ENCODE measurements around the gene UBA1. TPM values are rescaled to one million over a fixed set of nuclear protein-coding genes. Genes with fewer than 3 reads are reported as not detected.

UBA1 gene
- total and polyA plus RNA-seq, 2 of the 13 experiments (the other 11 are each of a cell fraction or from before 2014, with no cell fraction given): 93.3 to 129 TPM

DNA sequence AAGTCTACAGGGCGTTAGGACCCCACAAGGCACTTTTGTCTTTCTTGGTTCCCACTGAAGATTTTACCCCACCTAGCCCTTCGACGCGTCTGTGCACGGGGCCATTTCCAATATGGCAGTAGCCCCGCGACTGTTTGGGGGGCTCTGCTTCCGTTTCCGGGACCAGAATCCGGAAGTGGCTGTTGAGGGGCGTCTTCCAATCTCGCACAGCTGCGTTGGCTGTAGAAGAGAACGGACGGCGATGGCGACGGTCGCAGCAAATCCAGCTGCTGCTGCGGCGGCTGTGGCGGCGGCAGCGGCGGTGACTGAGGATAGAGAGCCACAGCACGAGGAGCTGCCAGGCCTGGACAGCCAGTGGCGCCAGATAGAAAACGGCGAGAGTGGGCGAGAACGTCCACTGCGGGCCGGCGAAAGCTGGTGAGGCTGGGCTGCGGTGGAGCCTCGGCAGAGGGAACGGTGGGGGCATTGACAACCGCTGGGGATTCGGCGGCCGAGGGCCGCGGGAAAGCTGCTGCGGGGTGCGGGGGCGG, 39.2 kb downstream of the UBA1 start, which contains the start of gene USP11 (continued):
- TF ChIP-seq MED13 (CRISPR knock-in tag; IDR thresholded peaks at IDR 0.05) (no peak), KAT8 (CRISPR knock-in tag; IDR thresholded peaks at IDR 0.05) (peak; percentile 83), MYNN (CRISPR knock-in tag; IDR thresholded peaks at IDR 0.05; ENCODE audit: low read depth) (no peak), KLF6 (CRISPR knock-in tag; IDR thresholded peaks at IDR 0.05) (no peak), ZNF143 (CRISPR knock-in tag; IDR thresholded peaks at IDR 0.05) (0 out of 2 replicates have a peak, but pooled peaks have one; percentile 15), ARHGAP35 (CRISPR knock-in tag; IDR thresholded peaks at IDR 0.05; ENCODE audit: borderline replicate concordance) (no peak), ASH2L (IDR thresholded peaks at IDR 0.05; ENCODE audit: insufficient read length, low read depth, low read length) (peak; percentile 49), TEF (CRISPR knock-in tag; IDR thresholded peaks at IDR 0.05) (no peak), SP2 (CRISPR knock-in tag; IDR thresholded peaks at IDR 0.05) (peak; percentile 24; the same call in 1 of the 2 replicates), FOXA3 (CRISPR knock-in tag; IDR thresholded peaks at IDR 0.05) (no peak), SALL1 (CRISPR knock-in tag; IDR thresholded peaks at IDR 0.05) (peak; percentile 49), BORCS8-MEF2B (CRISPR knock-in tag; IDR thresholded peaks at IDR 0.05) (no peak; the same call in 1 of the 2 replicates), ATF1 (CRISPR knock-in tag; IDR thresholded peaks at IDR 0.05) (no peak), MXD1 (CRISPR knock-in tag; IDR thresholded peaks at IDR 0.05) (0 out of 2 replicates have a peak, but pooled peaks have one; percentile 31), ZNF496 (CRISPR knock-in tag; IDR thresholded peaks at IDR 0.05; ENCODE audit: insufficient replicate concordance) (no peak), KDM5B (CRISPR knock-in tag; IDR thresholded peaks at IDR 0.05; ENCODE audit: borderline replicate concordance) (peak; percentile 48; the same call in 1 of the 2 replicates), KLF16 (CRISPR knock-in tag; IDR thresholded peaks at IDR 0.05) (no peak), RNF2 (conservative IDR thresholded peaks at IDR 0.05; ENCODE audit: low read depth) (0 out of 2 replicates have a peak, but pooled peaks have one; percentile 15), ZNF432 (CRISPR knock-in tag; IDR thresholded peaks at IDR 0.05; ENCODE audit: borderline replicate concordance) (no peak)
- TF ChIP-seq, protein P1, sequence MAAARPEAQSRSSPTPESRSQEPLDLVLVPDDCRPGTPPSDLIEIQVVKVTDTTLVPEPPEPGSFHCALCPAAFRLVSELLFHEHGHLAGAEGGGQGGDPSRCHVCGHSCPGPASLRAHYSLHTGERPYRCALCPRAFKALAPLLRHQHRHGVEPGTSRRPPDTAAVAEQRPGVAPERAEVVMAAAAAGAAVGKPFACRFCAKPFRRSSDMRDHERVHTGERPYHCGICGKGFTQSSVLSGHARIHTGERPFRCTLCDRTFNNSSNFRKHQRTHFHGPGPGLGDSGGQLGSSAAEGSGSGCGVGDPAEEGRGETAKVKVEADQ (CRISPR knock-in tag; IDR thresholded peaks at IDR 0.05; ENCODE audit: borderline replicate concordance): no peak
- TF ChIP-seq, protein P2, sequence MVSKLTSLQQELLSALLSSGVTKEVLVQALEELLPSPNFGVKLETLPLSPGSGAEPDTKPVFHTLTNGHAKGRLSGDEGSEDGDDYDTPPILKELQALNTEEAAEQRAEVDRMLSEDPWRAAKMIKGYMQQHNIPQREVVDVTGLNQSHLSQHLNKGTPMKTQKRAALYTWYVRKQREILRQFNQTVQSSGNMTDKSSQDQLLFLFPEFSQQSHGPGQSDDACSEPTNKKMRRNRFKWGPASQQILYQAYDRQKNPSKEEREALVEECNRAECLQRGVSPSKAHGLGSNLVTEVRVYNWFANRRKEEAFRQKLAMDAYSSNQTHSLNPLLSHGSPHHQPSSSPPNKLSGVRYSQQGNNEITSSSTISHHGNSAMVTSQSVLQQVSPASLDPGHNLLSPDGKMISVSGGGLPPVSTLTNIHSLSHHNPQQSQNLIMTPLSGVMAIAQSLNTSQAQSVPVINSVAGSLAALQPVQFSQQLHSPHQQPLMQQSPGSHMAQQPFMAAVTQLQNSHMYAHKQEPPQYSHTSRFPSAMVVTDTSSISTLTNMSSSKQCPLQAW (CRISPR knock-in tag; IDR thresholded peaks at IDR 0.05): peak; percentile 53; the same call in 1 of the 2 replicates
- TF ChIP-seq, protein P3, sequence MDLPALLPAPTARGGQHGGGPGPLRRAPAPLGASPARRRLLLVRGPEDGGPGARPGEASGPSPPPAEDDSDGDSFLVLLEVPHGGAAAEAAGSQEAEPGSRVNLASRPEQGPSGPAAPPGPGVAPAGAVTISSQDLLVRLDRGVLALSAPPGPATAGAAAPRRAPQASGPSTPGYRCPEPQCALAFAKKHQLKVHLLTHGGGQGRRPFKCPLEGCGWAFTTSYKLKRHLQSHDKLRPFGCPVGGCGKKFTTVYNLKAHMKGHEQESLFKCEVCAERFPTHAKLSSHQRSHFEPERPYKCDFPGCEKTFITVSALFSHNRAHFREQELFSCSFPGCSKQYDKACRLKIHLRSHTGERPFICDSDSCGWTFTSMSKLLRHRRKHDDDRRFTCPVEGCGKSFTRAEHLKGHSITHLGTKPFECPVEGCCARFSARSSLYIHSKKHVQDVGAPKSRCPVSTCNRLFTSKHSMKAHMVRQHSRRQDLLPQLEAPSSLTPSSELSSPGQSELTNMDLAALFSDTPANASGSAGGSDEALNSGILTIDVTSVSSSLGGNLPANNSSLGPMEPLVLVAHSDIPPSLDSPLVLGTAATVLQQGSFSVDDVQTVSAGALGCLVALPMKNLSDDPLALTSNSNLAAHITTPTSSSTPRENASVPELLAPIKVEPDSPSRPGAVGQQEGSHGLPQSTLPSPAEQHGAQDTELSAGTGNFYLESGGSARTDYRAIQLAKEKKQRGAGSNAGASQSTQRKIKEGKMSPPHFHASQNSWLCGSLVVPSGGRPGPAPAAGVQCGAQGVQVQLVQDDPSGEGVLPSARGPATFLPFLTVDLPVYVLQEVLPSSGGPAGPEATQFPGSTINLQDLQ (CRISPR knock-in tag; IDR thresholded peaks at IDR 0.05): 0 out of 2 replicates have a peak, but pooled peaks have one; percentile 28
- TF ChIP-seq, protein P4, sequence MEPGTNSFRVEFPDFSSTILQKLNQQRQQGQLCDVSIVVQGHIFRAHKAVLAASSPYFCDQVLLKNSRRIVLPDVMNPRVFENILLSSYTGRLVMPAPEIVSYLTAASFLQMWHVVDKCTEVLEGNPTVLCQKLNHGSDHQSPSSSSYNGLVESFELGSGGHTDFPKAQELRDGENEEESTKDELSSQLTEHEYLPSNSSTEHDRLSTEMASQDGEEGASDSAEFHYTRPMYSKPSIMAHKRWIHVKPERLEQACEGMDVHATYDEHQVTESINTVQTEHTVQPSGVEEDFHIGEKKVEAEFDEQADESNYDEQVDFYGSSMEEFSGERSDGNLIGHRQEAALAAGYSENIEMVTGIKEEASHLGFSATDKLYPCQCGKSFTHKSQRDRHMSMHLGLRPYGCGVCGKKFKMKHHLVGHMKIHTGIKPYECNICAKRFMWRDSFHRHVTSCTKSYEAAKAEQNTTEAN (CRISPR knock-in tag; conservative IDR thresholded peaks at IDR 0.05): no peak
